Measurements from ENCODE around the gene AK1.
A peak's percentile ranks its signal among the peaks of the same experiment; 100 is the strongest.

The AK1 gene

GRCh38 chr9:127825319-127826051, 52.0 kb downstream of the AK1 start:
- DNase-seq (ENCODE audit: low read depth): peak; percentile 39
- H3K4me3 ChIP-seq (ENCODE audit: low read depth, low read length): no peak overlapping the region

GRCh38 chr9:127822108-127822507, 55.4 kb downstream of the AK1 start:
- no peak for TF ChIP-seq MAX (IDR thresholded peaks at IDR 0.05; ENCODE audit: low read depth, low read length)
- no peak for TF ChIP-seq MYC (IDR thresholded peaks at IDR 0.05; ENCODE audit: low read depth, low read length)
- TF ChIP-seq CTCF (IDR thresholded peaks at IDR 0.05; ENCODE audit: low read depth, low read length): no peak
- no peak for TF ChIP-seq POLR2A (IDR thresholded peaks at IDR 0.05; ENCODE audit: extremely low read depth, insufficient read length)
- no peak overlapping the region for H3K4me3 ChIP-seq (ENCODE audit: low read depth, low read length)
- DNase-seq (ENCODE audit: low read depth): no peak

More at GRCh38 chr9:127825319-127826051, 52.0 kb downstream of the AK1 start:
- TF ChIP-seq CTCF (IDR thresholded peaks at IDR 0.05; ENCODE audit: low read depth, low read length) (peak; percentile 28), POLR2A (IDR thresholded peaks at IDR 0.05; ENCODE audit: extremely low read depth, insufficient read length) (no peak)

- no peak overlapping the region for H3K4me3 ChIP-seq (ENCODE audit: low read depth, low read length)
- no peak for TF ChIP-seq CTCF (IDR thresholded peaks at IDR 0.05; ENCODE audit: low read depth, low read length)
- TF ChIP-seq POLR2A (IDR thresholded peaks at IDR 0.05; ENCODE audit: extremely low read depth, insufficient read length): no peak
- TF ChIP-seq MYC (IDR thresholded peaks at IDR 0.05; ENCODE audit: low read depth, low read length): no peak
- no peak for TF ChIP-seq MAX (IDR thresholded peaks at IDR 0.05; ENCODE audit: low read depth, low read length)
- DNase-seq (ENCODE audit: low read depth): no peak
These were observed 58.9 kb downstream of the AK1 start for GRCh38 chr9:127818574-127818973.

- DNase-seq (ENCODE audit: low read depth): no peak
- TF ChIP-seq MAX (IDR thresholded peaks at IDR 0.05; ENCODE audit: low read depth, low read length) (no peak), MYC (IDR thresholded peaks at IDR 0.05; ENCODE audit: low read depth, low read length) (no peak), CTCF (IDR thresholded peaks at IDR 0.05; ENCODE audit: low read depth, low read length) (no peak), POLR2A (IDR thresholded peaks at IDR 0.05; ENCODE audit: extremely low read depth, insufficient read length) (no peak)
These were observed 59.5 kb downstream of the AK1 start for GRCh38 chr9:127817881-127818434.

DNA sequence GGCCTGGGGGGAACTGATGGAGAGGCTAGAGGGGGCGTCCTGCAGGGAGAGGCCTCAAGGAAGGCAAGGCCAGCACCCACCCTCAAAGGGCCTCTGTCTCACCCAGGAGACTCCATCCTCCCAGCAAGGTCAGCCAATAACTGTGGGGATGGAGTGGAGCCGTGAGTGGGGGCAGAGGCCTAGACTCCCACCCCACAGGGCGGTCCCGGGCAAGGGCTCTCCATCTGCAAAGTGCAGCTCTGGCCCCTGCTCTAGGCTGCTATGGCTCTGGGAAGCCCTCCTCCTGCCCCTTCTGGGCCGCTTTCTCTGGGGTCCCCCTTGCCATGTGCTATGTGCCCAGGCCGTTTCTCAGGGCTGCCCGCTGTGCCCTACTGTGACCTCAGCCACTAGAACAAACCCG, 60.7 kb downstream of the AK1 start:
- DNase-seq (ENCODE audit: low read depth): no peak
- TF ChIP-seq MAX (IDR thresholded peaks at IDR 0.05; ENCODE audit: low read depth, low read length) (no peak), MYC (IDR thresholded peaks at IDR 0.05; ENCODE audit: low read depth, low read length) (no peak), POLR2A (IDR thresholded peaks at IDR 0.05; ENCODE audit: extremely low read depth, insufficient read length) (no peak)
- H3K4me3 ChIP-seq (ENCODE audit: low read depth, low read length): no peak overlapping the region

More at GRCh38 chr9:127817881-127818434, 59.5 kb downstream of the AK1 start:
- no peak overlapping the region for H3K4me3 ChIP-seq (ENCODE audit: low read depth, low read length)
